Omental fat pad (tissue), 4 donors: ENCODE measurements around the gene DCAF6. TPM values are rescaled to one million over a fixed set of nuclear protein-coding genes. Genes with fewer than 3 reads are reported as not detected.

ENCODE experiments used
- ATAC-seq: fragments of 150-250 bp; one replicate; pipeline ENCODE4 v1.9.1; 2016; ENCODE audit warnings: mild to moderate bottlenecking, moderate library complexity; ENCODE audit not compliant: low FRiP score
- DNase-seq: peaks from one replicate; pipeline ENCODE4 v3.0.0-alpha.2; 2019; ENCODE audit warnings: low spot score
- CTCF ChIP-seq, 3 donors: fragments of 450-650 bp; IDR thresholded peaks; one replicate each; pipeline ENCODE4 v1.5.1; 2016 to 2017; ENCODE audit warnings: antibody characterized with exemption in 3 of 3, mild to moderate bottlenecking in 3 of 3, moderate library complexity in 2 of 3
- total RNA-seq, 4 donors: library from RNA; depleted of rRNA; stranded (reverse); fragments of >200 nt; gene quantifications; one replicate each; pipeline ENCODE4 v1.1.0, GENCODE V29; 2016

DCAF6 gene
- total RNA-seq, 4 donors from 2014 or later, result 57.2 to 98.4 (median 75.5) TPM

GRCh38 chr1:168007691-168008090 is 71.2 kb downstream of the DCAF6 start:
- ATAC-seq, result no peak

GRCh38 chr1:168008595-168008994 is 72.1 kb downstream of the DCAF6 start:
- TF ChIP-seq CTCF (IDR thresholded peaks at IDR 0.05), result no peak
- no peak for DNase-seq
- ATAC-seq, result no peak

More at GRCh38 chr1:168007691-168008090, 71.2 kb downstream of the DCAF6 start:
- TF ChIP-seq CTCF (IDR thresholded peaks at IDR 0.05), result no peak
- no peak for DNase-seq

GRCh38 chr1:168009322-168009721 is 72.8 kb downstream of the DCAF6 start:
- no peak for ATAC-seq
- TF ChIP-seq CTCF (IDR thresholded peaks at IDR 0.05), result no peak
- no peak for DNase-seq

- no peak for TF ChIP-seq CTCF (IDR thresholded peaks at IDR 0.05)
- ATAC-seq (no peak), DNase-seq (no peak)
These were observed 82.9 kb downstream of the DCAF6 start for GRCh38 chr1:168019407-168019806.

GRCh38 chr1:168031198-168031597 is 94.7 kb downstream of the DCAF6 start:
- ATAC-seq (no peak), DNase-seq (no peak)
- TF ChIP-seq CTCF (IDR thresholded peaks at IDR 0.05), result no peak

GRCh38 chr1:168031627-168032026 is 95.1 kb downstream of the DCAF6 start:
- no peak for TF ChIP-seq CTCF (IDR thresholded peaks at IDR 0.05)
- ATAC-seq (no peak), DNase-seq (no peak)

GRCh38 chr1:168032029-168032428 is 95.5 kb downstream of the DCAF6 start:
- ATAC-seq (no peak), DNase-seq (no peak)
- no peak for TF ChIP-seq CTCF (IDR thresholded peaks at IDR 0.05)
